PC-9 (cell line): ENCODE data around the gene GLIPR2.
"Not testable (repeated sequence)": the region's sequence is repeated elsewhere in the genome, so short reads cannot be mapped to it uniquely, and the experiment has no call there.

Experiments
- CTCF ChIP-seq: fragments of 200-600 bp; sonication (generic); conservative IDR thresholded peaks from 2 replicates; pipeline ENCODE4 v1.6.1; 2017; ENCODE audit warnings: mixed run types, antibody characterized with exemption, mild to moderate bottlenecking, moderate library complexity
- EZH2 ChIP-seq: fragments of 200-600 bp; sonication (generic); IDR thresholded peaks from 2 replicates; pipeline ENCODE4 v1.8.0; 2017; ENCODE audit warnings: antibody characterized with exemption, low read depth

- TF ChIP-seq CTCF, EZH2: not testable (repeated sequence)
These were observed 4.9 kb upstream of the GLIPR2 start for GRCh38 chr9:36131666-36132065.
